Suprapubic skin (tissue), 3 donors: ENCODE measurements around the gene YEATS4.

Experiments used
- POLR2A ChIP-seq, 2 donors: fragments of 450-650 bp; IDR thresholded peaks; one replicate each; pipeline ENCODE4 v1.6.1; 2017; ENCODE audit warnings: antibody characterized with exemption in 2 of 2, mild to moderate bottlenecking in 2 of 2, moderate library complexity in 2 of 2
- TF ChIP-seq, protein P1 (sequence below), 2 donors: fragments of 200-600 bp in 1 of 2; fragments of 450-650 bp in 1 of 2; sonication (generic) in 1 of 2; IDR thresholded peaks; one replicate each; pipeline ENCODE4 v1.5.1; 2016 to 2019; ENCODE audit warnings: antibody characterized with exemption in 2 of 2, mild to moderate bottlenecking in 1 of 2, moderate library complexity in 1 of 2

DNA sequence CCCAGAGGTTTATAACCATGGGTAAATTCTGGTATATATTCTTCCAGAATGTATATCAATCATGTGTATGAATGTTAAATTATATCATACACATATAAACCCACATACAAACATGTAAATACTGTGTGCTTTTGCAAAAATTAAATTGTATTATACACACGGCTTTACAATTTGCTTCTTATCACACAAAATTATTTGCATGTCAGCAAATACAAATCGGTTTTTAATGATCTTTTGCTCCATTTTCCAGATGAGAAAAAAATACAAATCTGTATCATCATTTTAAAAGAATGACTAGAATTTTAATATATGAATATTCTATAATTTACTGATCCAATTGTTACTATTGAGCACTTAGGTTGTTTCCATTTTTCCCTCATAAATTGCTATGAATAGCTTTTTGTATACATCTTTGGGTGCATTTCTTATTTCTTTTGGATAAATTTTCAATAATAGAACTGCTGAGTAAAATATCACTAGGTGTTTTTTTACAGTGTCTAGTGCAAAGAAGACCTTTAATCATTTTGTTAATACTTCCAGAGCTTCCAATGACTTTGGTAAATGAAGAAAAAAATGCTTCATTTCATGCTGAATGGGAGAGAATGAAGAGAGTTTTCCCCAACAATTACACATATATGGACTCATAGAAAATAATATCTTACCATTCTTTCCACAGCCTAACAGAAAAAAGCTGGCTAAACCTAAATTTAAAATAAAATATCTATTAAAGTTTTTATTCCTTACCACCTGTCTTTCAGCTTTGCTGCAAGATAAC is 7.9 kb upstream of the YEATS4 start:
- TF ChIP-seq, protein P1, sequence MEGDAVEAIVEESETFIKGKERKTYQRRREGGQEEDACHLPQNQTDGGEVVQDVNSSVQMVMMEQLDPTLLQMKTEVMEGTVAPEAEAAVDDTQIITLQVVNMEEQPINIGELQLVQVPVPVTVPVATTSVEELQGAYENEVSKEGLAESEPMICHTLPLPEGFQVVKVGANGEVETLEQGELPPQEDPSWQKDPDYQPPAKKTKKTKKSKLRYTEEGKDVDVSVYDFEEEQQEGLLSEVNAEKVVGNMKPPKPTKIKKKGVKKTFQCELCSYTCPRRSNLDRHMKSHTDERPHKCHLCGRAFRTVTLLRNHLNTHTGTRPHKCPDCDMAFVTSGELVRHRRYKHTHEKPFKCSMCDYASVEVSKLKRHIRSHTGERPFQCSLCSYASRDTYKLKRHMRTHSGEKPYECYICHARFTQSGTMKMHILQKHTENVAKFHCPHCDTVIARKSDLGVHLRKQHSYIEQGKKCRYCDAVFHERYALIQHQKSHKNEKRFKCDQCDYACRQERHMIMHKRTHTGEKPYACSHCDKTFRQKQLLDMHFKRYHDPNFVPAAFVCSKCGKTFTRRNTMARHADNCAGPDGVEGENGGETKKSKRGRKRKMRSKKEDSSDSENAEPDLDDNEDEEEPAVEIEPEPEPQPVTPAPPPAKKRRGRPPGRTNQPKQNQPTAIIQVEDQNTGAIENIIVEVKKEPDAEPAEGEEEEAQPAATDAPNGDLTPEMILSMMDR (IDR thresholded peaks at IDR 0.05), result no peak
- no peak for TF ChIP-seq POLR2A (IDR thresholded peaks at IDR 0.05)
